Measurements from ENCODE around the gene FRRS1L. TPM values are rescaled to one million over a fixed set of nuclear protein-coding genes. Genes with fewer than 3 reads are reported as not detected.

FRRS1L gene
- total RNA-seq, 6 donors from 2014 or later: 0.06 to 0.13 (median 0.10) TPM; not detected in 3

- peaks cover 34 to 67% (median 48%) of the 10 kb centered on the region in 4 donors for H3K4me1 ChIP-seq
- WGBS, 2 donors: 0 to 2% methylated on average over 10 to 21 of the region's 29 CpGs
Measured at GRCh38 chr9:109118808-109119438, 48.1 kb downstream of the FRRS1L start.

GRCh38 chr9:109117856-109118807, 48.9 kb downstream of the FRRS1L start:
- Histone ChIP-seq H3K4me3 (peak overlapping the region; percentile 93 to 99 (median 99)), H3K27ac (peak overlapping the region; percentile 90 to 95 (median 93)), H3K36me3 (no peaks in the 10 kb centered on the region), H3K9me3 (no peaks in the 10 kb centered on the region), H3K27me3 (no peaks in the 10 kb centered on the region), H3K4me1 (peaks cover 42 to 67% (median 55%) of the 10 kb centered on the region in 4 donors)
- peak in 1 of 4 donors; percentile 20 for TF ChIP-seq EP300 (IDR thresholded peaks at IDR 0.05)
- no peak for TF ChIP-seq POLR2AphosphoS5 (IDR thresholded peaks at IDR 0.05)
- TF ChIP-seq POLR2A (IDR thresholded peaks at IDR 0.05): peak in 1 of 4 donors; percentile 7
- DNase-seq: peak in 1 of 2 donors; percentile 63
- 29 to 34% methylated on average over 14 of the region's 14 CpGs for WGBS, 2 donors
- ATAC-seq (ENCODE audit: low FRiP score in 2 of 2): no peak

More at GRCh38 chr9:109118808-109119438, 48.1 kb downstream of the FRRS1L start:
- peak overlapping the region; percentile 90 to 95 (median 93) for H3K27ac ChIP-seq
- DNase-seq: no peak
- no peaks in the 10 kb centered on the region for H3K36me3 ChIP-seq
- ATAC-seq (ENCODE audit: low FRiP score in 2 of 2): no peak
- peak overlapping the region; percentile 93 to 99 (median 99) for H3K4me3 ChIP-seq
- no peak for TF ChIP-seq EP300 (IDR thresholded peaks at IDR 0.05)
- peak in 1 of 4 donors; percentile 8 for TF ChIP-seq POLR2A (IDR thresholded peaks at IDR 0.05)
- H3K27me3 ChIP-seq: no peaks in the 10 kb centered on the region
- H3K9me3 ChIP-seq: no peaks in the 10 kb centered on the region

GRCh38 chr9:109115931-109116526, 51.0 kb downstream of the FRRS1L start:
- TF ChIP-seq POLR2AphosphoS5 (IDR thresholded peaks at IDR 0.05) (no peak), EP300 (IDR thresholded peaks at IDR 0.05) (no peak), CTCF (IDR thresholded peaks at IDR 0.05) (no peak), POLR2A (IDR thresholded peaks at IDR 0.05) (no peak)
- H3K4me3 ChIP-seq: no peak overlapping the region
- 84 to 87% methylated on average over 3 of the region's 3 CpGs for WGBS, 2 donors
- no peaks in the 10 kb centered on the region for H3K36me3 ChIP-seq
- no peak for DNase-seq
- ATAC-seq (ENCODE audit: low FRiP score in 2 of 2): no peak
- peak overlapping the region in 3 of 4 donors; percentile 0 to 95 (median 92) for H3K27ac ChIP-seq
- no peaks in the 10 kb centered on the region for H3K27me3 ChIP-seq
- H3K4me1 ChIP-seq: peaks cover 56 to 85% (median 74%) of the 10 kb centered on the region in 4 donors
- H3K9me3 ChIP-seq: no peaks in the 10 kb centered on the region

- ATAC-seq (ENCODE audit: low FRiP score in 2 of 2): no peak
- Histone ChIP-seq H3K27me3 (no peaks in the 10 kb centered on the region), H3K4me3 (no peak overlapping the region), H3K4me1 (peaks cover 61 to 89% (median 81%) of the 10 kb centered on the region in 4 donors), H3K27ac (peak overlapping the region; percentile 75 to 95 (median 80)), H3K36me3 (no peaks in the 10 kb centered on the region), H3K9me3 (no peaks in the 10 kb centered on the region)
- no peak for TF ChIP-seq POLR2A (IDR thresholded peaks at IDR 0.05)
- peak in 1 of 2 donors; percentile 22 for DNase-seq
- 56 to 67% methylated on average over 3 of the region's 3 CpGs for WGBS, 2 donors
Measured at GRCh38 chr9:109114670-109115069, 52.4 kb downstream of the FRRS1L start.

GRCh38 chr9:109113892-109114609, 53.0 kb downstream of the FRRS1L start:
- H3K27ac ChIP-seq: peak overlapping the region; percentile 75 to 95 (median 80)
- H3K4me3 ChIP-seq: no peak overlapping the region
- 71 to 74% methylated on average over 12 of the region's 12 CpGs for WGBS, 2 donors
- H3K9me3 ChIP-seq: no peaks in the 10 kb centered on the region
- H3K36me3 ChIP-seq: no peaks in the 10 kb centered on the region
- H3K27me3 ChIP-seq: no peaks in the 10 kb centered on the region
- ATAC-seq (ENCODE audit: low FRiP score in 2 of 2): peak in 1 of 2 donors; percentile 75
- TF ChIP-seq POLR2AphosphoS5 (IDR thresholded peaks at IDR 0.05): peak in 1 of 2 donors; percentile 53
- peak in 1 of 4 donors; percentile 23 for TF ChIP-seq POLR2A (IDR thresholded peaks at IDR 0.05)
- TF ChIP-seq CTCF (IDR thresholded peaks at IDR 0.05): no peak
- peak in 3 of 4 donors; percentile 42 to 99 (median 87) for TF ChIP-seq EP300 (IDR thresholded peaks at IDR 0.05)
- DNase-seq: peak; percentile 8 to 65
- H3K4me1 ChIP-seq: peaks cover 67 to 94% (median 87%) of the 10 kb centered on the region in 4 donors
